HepG2 (cell line): ENCODE data around the gene SCAI. TPM values are rescaled to one million over a fixed set of nuclear protein-coding genes. Genes with fewer than 3 reads are reported as not detected.

Source experiments
- ARID2 ChIP-seq: sonication (generic); formaldehyde crosslinking; IDR thresholded peaks from 2 replicates; pipeline ENCODE4 v1.8.1; 2022; ENCODE audit warnings: mild to moderate bottlenecking, missing genetic modification reagents, borderline replicate concordance
- CBFB ChIP-seq: sonication (generic); formaldehyde crosslinking; IDR thresholded peaks from 2 replicates; pipeline ENCODE4 v1.4.0; 2020; ENCODE audit warnings: missing genetic modification reagents
- CCDC6 ChIP-seq: sonication (generic); formaldehyde crosslinking; IDR thresholded peaks from 2 replicates; pipeline ENCODE4 v1.8.1; 2022; ENCODE audit warnings: mild to moderate bottlenecking, missing genetic modification reagents, moderate library complexity
- CREB1 ChIP-seq, 2 experiments: fragments of 450-650 bp in 1 of 2; IDR thresholded peaks; 2 replicates each; pipeline ENCODE4 v1.6.1; 2016 to 2017; ENCODE audit warnings: control low read depth in 1 of 2, mild to moderate bottlenecking in 1 of 2, missing compliant biosample characterization in 1 of 2, missing genetic modification characterization in 1 of 2
- CREM ChIP-seq, 2 experiments: sonication (generic) in 1 of 2; formaldehyde crosslinking in 1 of 2; IDR thresholded peaks; 2 replicates each; pipeline versions ENCODE4 v1.4.0 to v1.6.1; 2016 to 2020; ENCODE audit warnings: antibody characterized with exemption in 1 of 2, mild to moderate bottlenecking in 1 of 2, missing genetic modification reagents in 1 of 2
- FLYWCH1 ChIP-seq: sonication (generic); formaldehyde crosslinking; IDR thresholded peaks from 2 replicates; pipeline ENCODE4 v1.8.1; 2023; ENCODE audit warnings: mild to moderate bottlenecking, missing genetic modification reagents
- GATA4 ChIP-seq: sonication (generic); IDR thresholded peaks from 2 replicates; pipeline ENCODE4 v1.6.1; 2016; ENCODE audit warnings: antibody characterized with exemption, low read depth, borderline replicate concordance
- HMG20A ChIP-seq: IDR thresholded peaks from 2 replicates; pipeline ENCODE4 v1.6.1; 2016; ENCODE audit warnings: borderline replicate concordance
- HOMEZ ChIP-seq: IDR thresholded peaks from 2 replicates; pipeline ENCODE4 v1.6.1; 2016; ENCODE audit warnings: low read depth
- KAT7 ChIP-seq: IDR thresholded peaks from 2 replicates; pipeline ENCODE4 v1.6.1; 2018; ENCODE audit warnings: borderline replicate concordance, missing compliant biosample characterization
- RFXANK ChIP-seq: IDR thresholded peaks from 2 replicates; pipeline ENCODE4 v1.6.1; 2016
- TERF1 ChIP-seq: sonication (generic); formaldehyde crosslinking; IDR thresholded peaks from 2 replicates; pipeline ENCODE4 v1.8.0; 2022; ENCODE audit warnings: mild to moderate bottlenecking, missing genetic modification reagents, moderate library complexity
- USF2 ChIP-seq, 2 experiments: sonication (generic) in 1 of 2; formaldehyde crosslinking in 1 of 2; IDR thresholded peaks; 2 replicates each; pipeline versions ENCODE4 v1.5.1 to v1.6.1; 2011 to 2020; ENCODE audit warnings: borderline replicate concordance in 1 of 2, low read depth in 1 of 2, low read length in 1 of 2, mild to moderate bottlenecking in 1 of 2, missing genetic modification reagents in 1 of 2, moderate library complexity in 1 of 2
- XBP1 ChIP-seq: sonication (generic); formaldehyde crosslinking; IDR thresholded peaks from 2 replicates; pipeline ENCODE4 v1.5.0; 2020; ENCODE audit warnings: missing genetic modification reagents
- ZBTB1 ChIP-seq: sonication (generic); formaldehyde crosslinking; IDR thresholded peaks from 2 replicates; pipeline ENCODE4 v1.4.0; 2020; ENCODE audit warnings: missing genetic modification reagents, borderline replicate concordance
- ZMYM2 ChIP-seq: sonication (generic); formaldehyde crosslinking; IDR thresholded peaks from 2 replicates; pipeline ENCODE4 v1.8.0; 2022; ENCODE audit warnings: mild to moderate bottlenecking, missing genetic modification reagents
- ZNF18 ChIP-seq: sonication (generic); formaldehyde crosslinking; IDR thresholded peaks from 2 replicates; pipeline ENCODE4 v1.8.0; 2022; ENCODE audit warnings: mild to moderate bottlenecking, missing genetic modification reagents; ENCODE audit not compliant: insufficient replicate concordance
- ZNF501 ChIP-seq: sonication (generic); formaldehyde crosslinking; IDR thresholded peaks from 2 replicates; pipeline ENCODE4 v1.5.1; 2020; ENCODE audit warnings: mild to moderate bottlenecking, moderate library complexity, missing genetic modification reagents
- ZNF616 ChIP-seq: sonication (generic); formaldehyde crosslinking; IDR thresholded peaks from 2 replicates; pipeline ENCODE4 v1.5.0; 2020; ENCODE audit warnings: low read depth, mild to moderate bottlenecking, missing genetic modification reagents
- ZNF724P ChIP-seq: sonication (generic); formaldehyde crosslinking; IDR thresholded peaks from 2 replicates; pipeline ENCODE4 v1.8.0; 2022; ENCODE audit warnings: missing genetic modification reagents, borderline replicate concordance
- ZNF775 ChIP-seq: sonication (generic); formaldehyde crosslinking; IDR thresholded peaks from 2 replicates; pipeline ENCODE4 v1.4.0; 2020; ENCODE audit warnings: missing genetic modification reagents, mild to moderate bottlenecking, moderate library complexity, borderline replicate concordance
- polyA plus RNA-seq, 8 experiments: library from polyadenylated mRNA; depleted of rRNA in 3 of 8; stranded (reverse) in 7 of 8; unstranded in 1 of 8; fragments of >200 nt; fragmentation: Illumina TruSeq in 4 of 8; extraction: Trizol in 4 of 8; gene quantifications; 2 replicates each; pipeline versions ENCODE4 v1.2.1 to v1.2.3, GENCODE V29; 2011 to 2016; ENCODE audit warnings: low read depth in 4 of 8, missing spikeins in 1 of 8, mixed read lengths in 1 of 8; ENCODE audit not compliant: insufficient read depth in 1 of 8
- total RNA-seq, 5 experiments: library from RNA; depleted of rRNA; stranded (reverse); fragments of >200 nt; fragmentation: Illumina TruSeq; extraction: Trizol; gene quantifications; 2 replicates each; pipeline ENCODE4 v1.2.3, GENCODE V29; 2016; ENCODE audit warnings: low read depth in 1 of 5

Gene SCAI
- total and polyA plus RNA-seq, 2 of the 13 experiments (the other 11 are each of a cell fraction or from before 2014, with no cell fraction given), result 4.4 to 8.4 TPM

GRCh38 chr9:125143377-125144090, at the start of gene SCAI (continued):
- TF ChIP-seq USF2 (IDR thresholded peaks at IDR 0.05; ENCODE audit: low read depth, low read length) (no peak), USF2 (CRISPR knock-in tag; IDR thresholded peaks at IDR 0.05; ENCODE audit: borderline replicate concordance) (no peak), CBFB (CRISPR knock-in tag) (no peak), RFXANK (no peak), ZNF616 (CRISPR knock-in tag) (no peak; the same call in 1 of the 2 replicates), XBP1 (CRISPR knock-in tag) (no peak), ZMYM2 (CRISPR knock-in tag) (no peak), ZNF724P (CRISPR knock-in tag) (no peak), CREM (IDR thresholded peaks at IDR 0.05) (peak; percentile 45), CREM (CRISPR knock-in tag; IDR thresholded peaks at IDR 0.05) (no peak), TERF1 (CRISPR knock-in tag) (no peak), ZNF501 (CRISPR knock-in tag) (peak; percentile 75), CREB1 (IDR thresholded peaks at IDR 0.05) (peak; percentile 69), CREB1 (CRISPR knock-in tag; IDR thresholded peaks at IDR 0.05) (peak; percentile 77), ZBTB1 (CRISPR knock-in tag) (no peak), ARID2 (CRISPR knock-in tag) (no peak), ZNF18 (no peak), KAT7 (CRISPR knock-in tag) (no peak; the same call in none of the 2 replicates), HOMEZ (CRISPR knock-in tag) (no peak), CCDC6 (CRISPR knock-in tag) (peak; percentile 72; the same call in 1 of the 2 replicates), HMG20A (CRISPR knock-in tag) (no peak), GATA4 (0 out of 2 replicates have a peak, but pooled peaks have one; percentile 39), FLYWCH1 (CRISPR knock-in tag) (no peak), ZNF775 (CRISPR knock-in tag) (no peak)
